ENCODE measurements around the gene PRPF19. TPM values are rescaled to one million over a fixed set of nuclear protein-coding genes. Genes with fewer than 3 reads are reported as not detected.

PRPF19 gene
- total and polyA plus RNA-seq, 2 donors (not counting 1 experiment from before 2014, with no cell fraction given) = 32.6 to 37.7 TPM

DNA sequence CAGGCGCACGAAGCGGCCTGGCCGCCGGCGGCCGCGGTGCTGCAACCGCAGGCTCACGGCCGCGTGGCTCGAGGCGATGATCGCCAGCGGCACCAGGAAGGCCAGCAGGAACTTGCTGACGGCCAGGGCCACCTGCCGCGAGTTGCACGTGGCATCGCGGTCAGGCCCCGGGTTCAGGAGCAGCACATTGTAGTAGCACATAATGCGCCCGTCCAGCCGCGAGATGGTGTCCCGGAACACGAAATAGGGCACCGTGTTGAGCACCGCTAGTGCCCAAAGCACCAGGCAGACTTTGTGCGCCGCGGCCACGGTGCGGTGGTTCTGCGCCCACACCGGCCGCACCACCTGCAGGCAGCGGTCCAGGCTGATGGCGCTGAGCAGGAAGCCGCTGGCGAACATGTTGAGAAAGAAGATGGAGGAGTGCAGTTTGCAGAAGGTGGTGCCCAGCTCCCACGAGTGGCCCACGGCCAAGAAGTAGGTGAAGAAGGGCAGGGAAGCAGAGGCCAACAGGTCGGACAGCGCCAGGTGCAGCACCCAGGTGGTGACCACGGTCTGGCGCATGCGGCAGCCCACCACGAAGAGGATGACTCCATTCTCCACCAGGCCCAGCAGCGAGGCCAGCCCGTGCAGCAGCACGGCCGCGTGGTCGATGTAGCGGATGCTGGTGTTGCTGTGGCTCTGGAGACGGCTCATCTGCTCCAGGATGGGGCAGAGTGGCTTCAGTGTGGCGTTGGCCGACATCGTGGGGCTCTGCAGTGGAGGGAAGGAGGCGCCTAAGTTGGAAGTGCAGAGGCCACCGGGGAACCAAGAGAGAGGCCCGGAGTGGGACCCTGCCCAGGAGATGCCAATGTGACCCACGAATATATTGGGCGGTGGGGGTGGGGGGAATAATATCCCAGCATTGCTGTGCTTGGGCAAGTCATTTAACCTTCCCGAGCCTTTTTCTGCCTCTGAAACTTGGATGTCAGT lies 53.1 kb downstream of the PRPF19 start:
- Histone ChIP-seq H3K4me3 (replicated peaks in 1 of 4; ENCODE audit: control extremely low read depth in 1 of 4, insufficient read depth in 1 of 4, low read depth in 3 of 4, low read length in 4 of 4) (no peak overlapping the region), H3K4me1 (ENCODE audit: control insufficient read depth, extremely low read depth, insufficient read depth, low read length) (no peaks in the 10 kb centered on the region), H2AFZ (ENCODE audit: low read length) (no peak overlapping the region), H3K27me3 (ENCODE audit: control insufficient read depth, insufficient read depth, low read length) (no peaks in the 10 kb centered on the region), H3K9ac (ENCODE audit: insufficient read depth, low read length) (no peak overlapping the region), H3K36me3 (ENCODE audit: control insufficient read depth, insufficient read depth, low read length) (peaks cover 14% of the 10 kb centered on the region), H4K20me1 (ENCODE audit: control insufficient read depth, extremely low read depth, insufficient read depth, low read length) (no peaks in the 10 kb centered on the region), H3K79me2 (ENCODE audit: control insufficient read depth, insufficient read depth, low read length) (no peaks in the 10 kb centered on the region), H3K27ac (ENCODE audit: insufficient read depth, low read length) (no peak overlapping the region), H3K9me3 (ENCODE audit: control insufficient read depth, insufficient read depth, low read depth, low read length) (no peaks in the 10 kb centered on the region), H3K4me2 (ENCODE audit: extremely low read depth, insufficient read depth, low read length) (no peak overlapping the region)
- DNase-seq (ENCODE audit: low read depth in 2 of 2) = no peak
- TF ChIP-seq CTCF (conservative IDR thresholded peaks at IDR 0.05 in 1 of 2, IDR thresholded peaks at IDR 0.05 in 1 of 2; ENCODE audit: low read depth in 1 of 2, low read length in 2 of 2) (no peak), EZH2 (IDR thresholded peaks at IDR 0.05; ENCODE audit: low read length, missing control alignments) (no peak)

GRCh38 chr11:60852117-60852981 lies 54.0 kb downstream of the PRPF19 start:
- no peaks in the 10 kb centered on the region for H3K9me3 ChIP-seq (ENCODE audit: control insufficient read depth, insufficient read depth, low read depth, low read length)
- no peaks in the 10 kb centered on the region for H4K20me1 ChIP-seq (ENCODE audit: control insufficient read depth, extremely low read depth, insufficient read depth, low read length)
- H3K4me2 ChIP-seq (ENCODE audit: extremely low read depth, insufficient read depth, low read length) = no peak overlapping the region
- peaks cover 14% of the 10 kb centered on the region for H3K36me3 ChIP-seq (ENCODE audit: control insufficient read depth, insufficient read depth, low read length)
- no peaks in the 10 kb centered on the region for H3K27me3 ChIP-seq (ENCODE audit: control insufficient read depth, insufficient read depth, low read length)
- H3K79me2 ChIP-seq (ENCODE audit: control insufficient read depth, insufficient read depth, low read length) = no peaks in the 10 kb centered on the region
- H2AFZ ChIP-seq (ENCODE audit: low read length) = no peak overlapping the region
- no peak overlapping the region for H3K4me3 ChIP-seq (replicated peaks in 1 of 4; ENCODE audit: control extremely low read depth in 1 of 4, insufficient read depth in 1 of 4, low read depth in 3 of 4, low read length in 4 of 4)
- no peak overlapping the region for H3K9ac ChIP-seq (ENCODE audit: insufficient read depth, low read length)
- no peak overlapping the region for H3K27ac ChIP-seq (ENCODE audit: insufficient read depth, low read length)
- TF ChIP-seq CTCF (conservative IDR thresholded peaks at IDR 0.05 in 1 of 2, IDR thresholded peaks at IDR 0.05 in 1 of 2; ENCODE audit: low read depth in 1 of 2, low read length in 2 of 2) (no peak), EZH2 (IDR thresholded peaks at IDR 0.05; ENCODE audit: low read length, missing control alignments) (no peak)
- DNase-seq (ENCODE audit: low read depth in 2 of 2) = no peak
- no peaks in the 10 kb centered on the region for H3K4me1 ChIP-seq (ENCODE audit: control insufficient read depth, extremely low read depth, insufficient read depth, low read length)

Measured in fibroblast of lung (primary cell).